ENCODE data around the gene GLIS2.

- no peak for TF ChIP-seq CTCF (IDR thresholded peaks at IDR 0.05; ENCODE audit: insufficient read depth, low read length)
- TF ChIP-seq GABPA (IDR thresholded peaks at IDR 0.05; ENCODE audit: low read depth): no peak
Measured at GRCh38 chr16:4372001-4372577, 56.2 kb downstream of the GLIS2 start.

Measured in HL-60 (cell line).